ENCODE data around the gene ARHGAP9. TPM values are rescaled to one million over a fixed set of nuclear protein-coding genes. Genes with fewer than 3 reads are reported as not detected.
A peak's percentile ranks its signal among the peaks of the same experiment; 100 is the strongest.
"Not testable (repeated sequence)": the region's sequence is repeated elsewhere in the genome, so short reads cannot be mapped to it uniquely, and the experiment has no call there.

ARHGAP9 gene
- total RNA-seq, 1 donor from 2014 or later = 5.2 TPM

GRCh38 chr12:57444744-57445143, 34.9 kb downstream of the ARHGAP9 start:
- no peaks in the 10 kb centered on the region for H3K9me3 ChIP-seq (ENCODE audit: control insufficient read depth in 3 of 3, low read length in 3 of 3)
- no peak overlapping the region for H3K4me3 ChIP-seq (ENCODE audit: low read length in 3 of 3)
- no peak overlapping the region for H3K27ac ChIP-seq (ENCODE audit: low read depth, low read length)
- no peaks in the 10 kb centered on the region for H3K27me3 ChIP-seq (ENCODE audit: control insufficient read depth in 3 of 3, insufficient read depth in 3 of 3, low read length in 3 of 3)
- H3K9ac ChIP-seq (ENCODE audit: low read depth in 1 of 3, low read length in 3 of 3) = no peak overlapping the region
- H3K4me1 ChIP-seq (ENCODE audit: control insufficient read depth in 3 of 3, insufficient read depth in 3 of 3, low read length in 3 of 3) = no peaks in the 10 kb centered on the region
- H3K36me3 ChIP-seq (ENCODE audit: control insufficient read depth in 3 of 3, insufficient read depth in 3 of 3, low read length in 3 of 3) = no peaks in the 10 kb centered on the region

- not testable (repeated sequence) for H3K4me3 ChIP-seq (ENCODE audit: low read length in 3 of 3); H3K9ac ChIP-seq (ENCODE audit: low read depth in 1 of 3, low read length in 3 of 3); H3K9me3 ChIP-seq (ENCODE audit: control insufficient read depth in 3 of 3, low read length in 3 of 3); H3K27me3 ChIP-seq (ENCODE audit: control insufficient read depth in 3 of 3, insufficient read depth in 3 of 3, low read length in 3 of 3); H3K4me1 ChIP-seq (ENCODE audit: control insufficient read depth in 3 of 3, insufficient read depth in 3 of 3, low read length in 3 of 3); H3K27ac ChIP-seq (ENCODE audit: low read depth, low read length); H3K36me3 ChIP-seq (ENCODE audit: control insufficient read depth in 3 of 3, insufficient read depth in 3 of 3, low read length in 3 of 3)
Measured at GRCh38 chr12:57444337-57444736, 35.3 kb downstream of the ARHGAP9 start.

DNA sequence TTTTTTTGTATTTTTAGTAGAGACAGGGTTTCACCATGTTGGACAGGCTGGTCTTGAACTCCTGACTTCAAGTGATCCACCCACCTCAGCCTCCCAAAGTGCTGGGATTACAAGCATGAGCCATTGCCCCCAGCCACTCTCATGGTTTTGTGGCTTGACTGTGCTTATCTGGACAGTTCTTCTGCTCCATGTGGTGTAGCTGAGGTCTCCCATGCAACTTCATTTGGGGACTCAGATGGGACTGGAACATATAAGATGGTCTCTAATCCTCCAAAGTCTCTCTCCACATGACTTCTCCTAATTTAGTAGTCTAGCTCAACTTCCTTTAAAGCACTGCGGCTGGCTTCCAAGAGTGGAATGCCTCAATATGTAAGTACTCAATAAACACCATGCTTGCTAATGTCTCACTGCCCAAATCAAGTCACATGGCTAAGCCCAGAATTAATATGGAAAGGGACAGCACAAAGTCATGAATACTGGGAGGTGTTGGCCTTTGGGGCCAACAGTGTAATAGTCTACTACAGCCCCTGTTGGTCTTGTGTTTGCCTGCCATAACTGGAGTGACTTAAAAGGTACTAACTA, 37.7 kb downstream of the ARHGAP9 start:
- Histone ChIP-seq H3K9me3 (ENCODE audit: control insufficient read depth in 3 of 3, low read length in 3 of 3) (no peaks in the 10 kb centered on the region), H3K27me3 (ENCODE audit: control insufficient read depth in 3 of 3, insufficient read depth in 3 of 3, low read length in 3 of 3) (no peaks in the 10 kb centered on the region), H3K4me1 (ENCODE audit: control insufficient read depth in 3 of 3, insufficient read depth in 3 of 3, low read length in 3 of 3) (no peaks in the 10 kb centered on the region), H3K36me3 (ENCODE audit: control insufficient read depth in 3 of 3, insufficient read depth in 3 of 3, low read length in 3 of 3) (no peaks in the 10 kb centered on the region), H3K27ac (ENCODE audit: low read depth, low read length) (no peak overlapping the region), H3K9ac (ENCODE audit: low read depth in 1 of 3, low read length in 3 of 3) (no peak overlapping the region), H3K4me3 (ENCODE audit: low read length in 3 of 3) (no peak overlapping the region)

DNA sequence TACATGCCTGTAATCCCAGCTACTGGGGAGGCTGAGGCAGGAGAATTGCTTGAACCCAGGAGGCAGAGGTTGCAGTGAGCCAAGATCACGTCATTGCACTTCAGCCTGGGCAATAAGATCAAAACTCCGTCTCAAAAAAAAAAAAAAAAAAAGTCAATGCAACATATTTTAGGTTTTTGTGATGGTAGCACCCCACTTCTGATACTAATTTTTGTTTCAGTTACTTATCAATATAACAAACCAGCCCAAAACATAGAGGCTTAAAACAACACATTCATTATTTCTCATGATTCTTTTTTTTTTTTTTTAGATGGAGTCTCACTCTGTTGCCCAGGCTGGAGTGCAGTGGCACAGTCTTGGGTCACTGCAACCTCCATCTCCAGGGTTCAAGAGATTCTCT, 38.3 kb downstream of the ARHGAP9 start:
- not testable (repeated sequence) for H3K9me3 ChIP-seq (ENCODE audit: control insufficient read depth in 3 of 3, low read length in 3 of 3); H3K27ac ChIP-seq (ENCODE audit: low read depth, low read length); H3K4me3 ChIP-seq (ENCODE audit: low read length in 3 of 3); H3K9ac ChIP-seq (ENCODE audit: low read depth in 1 of 3, low read length in 3 of 3); H3K36me3 ChIP-seq (ENCODE audit: control insufficient read depth in 3 of 3, insufficient read depth in 3 of 3, low read length in 3 of 3); H3K4me1 ChIP-seq (ENCODE audit: control insufficient read depth in 3 of 3, insufficient read depth in 3 of 3, low read length in 3 of 3); H3K27me3 ChIP-seq (ENCODE audit: control insufficient read depth in 3 of 3, insufficient read depth in 3 of 3, low read length in 3 of 3)

- H3K4me3 ChIP-seq (ENCODE audit: low read length in 3 of 3) = no peak overlapping the region
- no peak overlapping the region for H3K9ac ChIP-seq (ENCODE audit: low read depth in 1 of 3, low read length in 3 of 3)
- H3K36me3 ChIP-seq (ENCODE audit: control insufficient read depth in 3 of 3, insufficient read depth in 3 of 3, low read length in 3 of 3) = no peaks in the 10 kb centered on the region
- H3K27me3 ChIP-seq (ENCODE audit: control insufficient read depth in 3 of 3, insufficient read depth in 3 of 3, low read length in 3 of 3) = no peaks in the 10 kb centered on the region
- no peak overlapping the region for H3K27ac ChIP-seq (ENCODE audit: low read depth, low read length)
- H3K4me1 ChIP-seq (ENCODE audit: control insufficient read depth in 3 of 3, insufficient read depth in 3 of 3, low read length in 3 of 3) = no peaks in the 10 kb centered on the region
- no peaks in the 10 kb centered on the region for H3K9me3 ChIP-seq (ENCODE audit: control insufficient read depth in 3 of 3, low read length in 3 of 3)
Measured at GRCh38 chr12:57439762-57440266, 39.9 kb downstream of the ARHGAP9 start.

- H3K36me3 ChIP-seq (ENCODE audit: control insufficient read depth in 3 of 3, insufficient read depth in 3 of 3, low read length in 3 of 3) = no peaks in the 10 kb centered on the region
- H3K4me3 ChIP-seq (ENCODE audit: low read length in 3 of 3) = no peak overlapping the region
- H3K27me3 ChIP-seq (ENCODE audit: control insufficient read depth in 3 of 3, insufficient read depth in 3 of 3, low read length in 3 of 3) = no peaks in the 10 kb centered on the region
- H3K9me3 ChIP-seq (ENCODE audit: control insufficient read depth in 3 of 3, low read length in 3 of 3) = no peaks in the 10 kb centered on the region
- H3K27ac ChIP-seq (ENCODE audit: low read depth, low read length) = no peak overlapping the region
- no peaks in the 10 kb centered on the region for H3K4me1 ChIP-seq (ENCODE audit: control insufficient read depth in 3 of 3, insufficient read depth in 3 of 3, low read length in 3 of 3)
- H3K9ac ChIP-seq (ENCODE audit: low read depth in 1 of 3, low read length in 3 of 3) = no peak overlapping the region
Measured at GRCh38 chr12:57438400-57438799, 41.3 kb downstream of the ARHGAP9 start.

- Histone ChIP-seq H3K36me3 (ENCODE audit: control insufficient read depth in 3 of 3, insufficient read depth in 3 of 3, low read length in 3 of 3) (no peaks in the 10 kb centered on the region), H3K27me3 (ENCODE audit: control insufficient read depth in 3 of 3, insufficient read depth in 3 of 3, low read length in 3 of 3) (no peaks in the 10 kb centered on the region), H3K4me1 (ENCODE audit: control insufficient read depth in 3 of 3, insufficient read depth in 3 of 3, low read length in 3 of 3) (no peaks in the 10 kb centered on the region), H3K9ac (ENCODE audit: low read depth in 1 of 3, low read length in 3 of 3) (no peak overlapping the region), H3K4me3 (ENCODE audit: low read length in 3 of 3) (no peak overlapping the region), H3K27ac (ENCODE audit: low read depth, low read length) (no peak overlapping the region), H3K9me3 (ENCODE audit: control insufficient read depth in 3 of 3, low read length in 3 of 3) (no peaks in the 10 kb centered on the region)
Measured at GRCh38 chr12:57435293-57435692, 44.4 kb downstream of the ARHGAP9 start.

GRCh38 chr12:57434517-57435223, 45.0 kb downstream of the ARHGAP9 start, which contains the start of gene INHBC:
Gene INHBC, plus strand, starts transcription at chr12:57434784. Its CDS starts 103 bp downstream, at chr12:57434887.
- no peak within 1 kb of the TSS for H3K9ac ChIP-seq (ENCODE audit: low read depth in 1 of 3, low read length in 3 of 3)
- H3K9me3 ChIP-seq (ENCODE audit: control insufficient read depth in 3 of 3, low read length in 3 of 3) = no peaks in the 10 kb centered on the region
- H3K27ac ChIP-seq (ENCODE audit: low read depth, low read length) = no peak within 1 kb of the TSS
- H3K4me3 ChIP-seq (ENCODE audit: low read length in 3 of 3) = no peak within 1 kb of the TSS
- H3K4me1 ChIP-seq (ENCODE audit: control insufficient read depth in 3 of 3, insufficient read depth in 3 of 3, low read length in 3 of 3) = peaks cover 2 to 3% (median 2%) of the 10 kb centered on the region in 3 donors
- H3K36me3 ChIP-seq (ENCODE audit: control insufficient read depth in 3 of 3, insufficient read depth in 3 of 3, low read length in 3 of 3) = no peaks in the 10 kb centered on the region
- H3K27me3 ChIP-seq (ENCODE audit: control insufficient read depth in 3 of 3, insufficient read depth in 3 of 3, low read length in 3 of 3) = no peaks in the 10 kb centered on the region

GRCh38 chr12:57433370-57433769, 46.3 kb downstream of the ARHGAP9 start:
- Histone ChIP-seq H3K9ac (ENCODE audit: low read depth in 1 of 3, low read length in 3 of 3) (no peak overlapping the region), H3K4me3 (ENCODE audit: low read length in 3 of 3) (no peak overlapping the region), H3K4me1 (ENCODE audit: control insufficient read depth in 3 of 3, insufficient read depth in 3 of 3, low read length in 3 of 3) (peaks cover 8 to 9% (median 9%) of the 10 kb centered on the region in 3 donors), H3K27ac (ENCODE audit: low read depth, low read length) (no peak overlapping the region), H3K36me3 (ENCODE audit: control insufficient read depth in 3 of 3, insufficient read depth in 3 of 3, low read length in 3 of 3) (no peaks in the 10 kb centered on the region), H3K27me3 (ENCODE audit: control insufficient read depth in 3 of 3, insufficient read depth in 3 of 3, low read length in 3 of 3) (no peaks in the 10 kb centered on the region), H3K9me3 (ENCODE audit: control insufficient read depth in 3 of 3, low read length in 3 of 3) (no peaks in the 10 kb centered on the region)

GRCh38 chr12:57431654-57432188, 47.9 kb downstream of the ARHGAP9 start:
- Histone ChIP-seq H3K9ac (ENCODE audit: low read depth in 1 of 3, low read length in 3 of 3) (peak overlapping the region; percentile 76 to 95 (median 84)), H3K9me3 (ENCODE audit: control insufficient read depth in 3 of 3, low read length in 3 of 3) (no peaks in the 10 kb centered on the region), H3K4me3 (ENCODE audit: low read length in 3 of 3) (peak overlapping the region in 2 of 3 donors; percentile 69 to 80), H3K27ac (ENCODE audit: low read depth, low read length) (peak overlapping the region; percentile 87), H3K27me3 (ENCODE audit: control insufficient read depth in 3 of 3, insufficient read depth in 3 of 3, low read length in 3 of 3) (no peaks in the 10 kb centered on the region), H3K4me1 (ENCODE audit: control insufficient read depth in 3 of 3, insufficient read depth in 3 of 3, low read length in 3 of 3) (peaks cover 8 to 9% (median 9%) of the 10 kb centered on the region in 3 donors), H3K36me3 (ENCODE audit: control insufficient read depth in 3 of 3, insufficient read depth in 3 of 3, low read length in 3 of 3) (no peaks in the 10 kb centered on the region)
